H1 (cell line): ENCODE data around the gene GRAMD4. TPM values are rescaled to one million over a fixed set of nuclear protein-coding genes. Genes with fewer than 3 reads are reported as not detected.
A peak's percentile ranks its signal among the peaks of the same experiment; 100 is the strongest.

ENCODE experiments used
- CTCF ChIA-PET: fragments of 300-600 bp; sonication (Branson Sonifier 250); formaldehyde crosslinking; loops from one replicate; lab custom pipeline; 2021; ENCODE audit not compliant: partially characterized antibody; lab: Charles Lee
- POLR2A ChIA-PET: fragments of 300-600 bp; sonication (Branson Sonifier 250); formaldehyde crosslinking; loops from one replicate; lab custom pipeline; 2021; ENCODE audit warnings: inconsistent platforms; ENCODE audit not compliant: partially characterized antibody; lab: Charles Lee
- DNase-seq, 2 experiments: peaks; one replicate each; pipeline versions ENCODE4 v3.0.0 to v3.0.0-alpha.2; 2010 to 2022; ENCODE audit warnings: low spot score in 2 of 2, low read depth in 1 of 2, mixed read lengths in 1 of 2
- FAIRE-seq: peaks from 2 replicates; lab custom pipeline; 2011; peaks lifted over from hg19 to GRCh38; lab: Jason Lieb, UNC
- H2AFZ ChIP-seq: 2 replicates; pipeline ENCODE4 v1.8.1; 2012; ENCODE audit warnings: low read length, inconsistent platforms
- H2AK5ac ChIP-seq: 2 replicates; pipeline ENCODE4 v1.6.1; 2013; ENCODE audit warnings: low read depth, low read length
- H2BK120ac ChIP-seq: replicated peaks from 2 replicates; pipeline ENCODE3; 2013; ENCODE audit warnings: low read depth, low read length, inconsistent platforms
- H2BK12ac ChIP-seq: 2 replicates; pipeline ENCODE4 v1.6.1; 2013; ENCODE audit warnings: low read depth, low read length
- H2BK15ac ChIP-seq: 2 replicates; pipeline ENCODE4 v1.6.1; 2013; ENCODE audit warnings: low read length
- H2BK20ac ChIP-seq: 2 replicates; pipeline ENCODE4 v1.6.1; 2013; ENCODE audit warnings: low read length
- H2BK5ac ChIP-seq: 2 replicates; pipeline ENCODE4 v1.6.1; 2013; ENCODE audit warnings: low read depth, low read length
- H3K14ac ChIP-seq: 2 replicates; pipeline ENCODE4 v1.6.1; 2013; ENCODE audit warnings: inconsistent platforms; ENCODE audit not compliant: insufficient read length
- H3K18ac ChIP-seq: 2 replicates; pipeline ENCODE4 v1.6.1; 2013; ENCODE audit warnings: low read length; ENCODE audit errors: extremely low read depth
- H3K23ac ChIP-seq: 2 replicates; pipeline ENCODE4 v1.6.1; 2013; ENCODE audit warnings: inconsistent platforms; ENCODE audit not compliant: insufficient read length
- H3K23me2 ChIP-seq: 2 replicates; pipeline ENCODE4 v1.6.1; 2013; ENCODE audit warnings: low read depth, low read length
- H3K27ac ChIP-seq: 2 replicates; pipeline ENCODE4 v1.6.1; 2011; ENCODE audit warnings: low read depth, low read length, inconsistent platforms
- H3K27me3 ChIP-seq, 4 experiments: replicated peaks in 1 of 4; 1 replicate in 1 of 4; 2 replicates in 3 of 4; pipeline versions ENCODE4 v1.6.1 to v1.8.1; 2011 to 2013; ENCODE audit warnings: low read length in 3 of 4, mild to moderate bottlenecking in 3 of 4, inconsistent platforms in 2 of 4, mixed read lengths in 2 of 4, moderate library complexity in 1 of 4; ENCODE audit not compliant: control insufficient read depth in 3 of 4, insufficient read depth in 3 of 4; ENCODE audit errors: extremely low read depth in 1 of 4
- H3K36me3 ChIP-seq, 4 experiments: 2 replicates each; pipeline versions ENCODE4 v1.6.1 to v1.8.1; 2011 to 2013; ENCODE audit warnings: mild to moderate bottlenecking in 4 of 4, low read length in 3 of 4, moderate library complexity in 2 of 4, control low read depth in 1 of 4, inconsistent platforms in 1 of 4; ENCODE audit not compliant: insufficient read depth in 4 of 4, control insufficient read depth in 2 of 4
- H3K4ac ChIP-seq: replicated peaks from 2 replicates; pipeline ENCODE3; 2013; ENCODE audit warnings: low read length, low read depth, mixed read lengths, inconsistent platforms; ENCODE audit not compliant: insufficient read length
- H3K4me1 ChIP-seq, 4 experiments: replicated peaks in 1 of 4; 1 replicate in 1 of 4; 2 replicates in 3 of 4; pipeline versions ENCODE4 v1.6.1 to v1.8.1; 2011 to 2013; ENCODE audit warnings: low read length in 3 of 4, inconsistent platforms in 2 of 4, mixed read lengths in 1 of 4; ENCODE audit not compliant: insufficient read depth in 4 of 4, control insufficient read depth in 3 of 4
- H3K4me2 ChIP-seq, 2 experiments: 2 replicates each; pipeline versions ENCODE4 v1.6.1 to v1.8.1; 2011 to 2013; ENCODE audit warnings: low read depth in 2 of 2, low read length in 2 of 2, control low read depth in 1 of 2, inconsistent platforms in 1 of 2, mild to moderate bottlenecking in 1 of 2; ENCODE audit not compliant: insufficient read depth in 1 of 2
- H3K4me3 ChIP-seq, 4 experiments: fragments of 200-600, 300-600 bp in 1 of 4; sonication (generic), shearing (Covaris generic), sonication (Bioruptor Twin) in 1 of 4; 2 replicates each; pipeline versions ENCODE4 v1.5.1 to v1.8.1; 2011 to 2016; ENCODE audit warnings: low read length in 4 of 4, low read depth in 3 of 4, control low read depth in 2 of 4, inconsistent platforms in 2 of 4, mild to moderate bottlenecking in 2 of 4, mixed read lengths in 1 of 4, moderate library complexity in 1 of 4; ENCODE audit not compliant: insufficient read depth in 2 of 4; ENCODE audit errors: extremely low read depth in 1 of 4
- H3K56ac ChIP-seq: replicated peaks from 2 replicates; pipeline ENCODE3; 2013; ENCODE audit warnings: low read depth, mild to moderate bottlenecking, mixed read lengths, low read length, inconsistent platforms; ENCODE audit not compliant: insufficient read length
- H3K79me1 ChIP-seq: 2 replicates; pipeline ENCODE4 v1.6.1; 2013; ENCODE audit warnings: low read depth, low read length, control low read depth
- H3K79me2 ChIP-seq, 2 experiments: 2 replicates each; pipeline versions ENCODE4 v1.6.1 to v1.8.1; 2012 to 2013; ENCODE audit warnings: low read length in 2 of 2, mild to moderate bottlenecking in 2 of 2, inconsistent platforms in 1 of 2; ENCODE audit not compliant: insufficient read depth in 2 of 2, control insufficient read depth in 1 of 2
- H3K9ac ChIP-seq, 4 experiments: replicated peaks in 1 of 4; 1 replicate in 1 of 4; 2 replicates in 3 of 4; pipeline versions ENCODE4 v1.6.1 to v1.8.1; 2011 to 2013; ENCODE audit warnings: low read depth in 3 of 4, low read length in 3 of 4, control low read depth in 2 of 4, mild to moderate bottlenecking in 2 of 4, moderate library complexity in 2 of 4, inconsistent platforms in 1 of 4; ENCODE audit errors: extremely low read depth in 1 of 4
- H3K9me3 ChIP-seq, 2 experiments: 2 replicates each; pipeline versions ENCODE4 v1.6.1 to v1.8.1; 2012 to 2013; ENCODE audit warnings: mild to moderate bottlenecking in 2 of 2, moderate library complexity in 2 of 2, control low read depth in 1 of 2, inconsistent platforms in 1 of 2, low read depth in 1 of 2, low read length in 1 of 2, mixed read lengths in 1 of 2; ENCODE audit not compliant: insufficient read depth in 2 of 2
- H4K20me1 ChIP-seq, 2 experiments: replicated peaks in 1 of 2; 2 replicates each; pipeline versions ENCODE3 to v1.8.1; 2011 to 2013; ENCODE audit warnings: inconsistent platforms in 2 of 2, low read length in 2 of 2, mild to moderate bottlenecking in 1 of 2; ENCODE audit not compliant: insufficient read depth in 2 of 2, control insufficient read depth in 1 of 2
- H4K5ac ChIP-seq: 2 replicates; pipeline ENCODE4 v1.6.1; 2013; ENCODE audit warnings: low read length, low read depth, mixed read lengths, inconsistent platforms; ENCODE audit not compliant: insufficient read length
- H4K8ac ChIP-seq: 2 replicates; pipeline ENCODE4 v1.8.0; 2013; ENCODE audit warnings: mild to moderate bottlenecking, moderate library complexity, low read length, inconsistent platforms; ENCODE audit not compliant: insufficient read depth; ENCODE audit errors: extremely low read depth
- H4K91ac ChIP-seq: replicated peaks from 2 replicates; pipeline ENCODE3; 2013; ENCODE audit warnings: low read length, mixed read lengths, inconsistent platforms; ENCODE audit not compliant: insufficient read length
- CHD1 ChIP-seq: IDR thresholded peaks from 2 replicates; pipeline ENCODE4 v1.6.1; 2012; ENCODE audit warnings: low read depth, low read length, improper control_type of control experiment
- CTCF ChIP-seq, 3 experiments: IDR thresholded peaks; 1 replicate in 2 of 3; 2 replicates in 1 of 3; pipeline versions ENCODE4 v1.5.1 to v1.6.1; 2011; ENCODE audit warnings: low read length in 3 of 3, mild to moderate bottlenecking in 3 of 3, inconsistent platforms in 2 of 3, low read depth in 1 of 3, moderate library complexity in 1 of 3; ENCODE audit not compliant: insufficient read depth in 1 of 3; ENCODE audit errors: control extremely low read depth in 1 of 3
- RAD21 ChIP-seq, 2 experiments: IDR thresholded peaks in 1 of 2; conservative IDR thresholded peaks in 1 of 2; 2 replicates each; pipeline ENCODE4 v1.6.1; 2011; ENCODE audit warnings: low read depth in 2 of 2, low read length in 2 of 2, improper control_type of control experiment in 1 of 2, inconsistent platforms in 1 of 2, mild to moderate bottlenecking in 1 of 2, moderate library complexity in 1 of 2
- whole genome bisulfite sequencing, 2 experiments: shearing (Covaris generic) in 1 of 2; methylation state at CpG; one replicate each; pipeline versions ENCODE4 v1.1.6 to v1.1.7; 2013 to 2015; ENCODE audit warnings: low lambda C conversion rate in 2 of 2, mixed read lengths in 2 of 2, inconsistent platforms in 1 of 2, low coverage in 1 of 2, missing lambda C conversion rate in 1 of 2; ENCODE audit not compliant: insufficient replicate concordance in 2 of 2, insufficient coverage in 1 of 2, insufficient read length in 1 of 2; ENCODE audit errors: extremely low coverage in 1 of 2, missing lambda C conversion rate in 1 of 2; 5-methylcytosine and 5-hydroxymethylcytosine counted together
- polyA plus RNA-seq, 7 experiments: library from polyadenylated mRNA; depleted of rRNA in 3 of 7; stranded (reverse) in 5 of 7; unstranded in 2 of 7; fragments of >200 nt in 5 of 7; fragments of 200-250 nt in 2 of 7; gene quantifications; 1 replicate in 5 of 7; 2 replicates in 1 of 7; 4 replicates in 1 of 7; pipeline versions ENCODE4 v1.2.1 to v1.2.3, GENCODE V29; 2011 to 2013; ENCODE audit warnings: missing spikeins in 2 of 7, mixed read lengths in 2 of 7
- total RNA-seq: library from RNA; stranded (reverse); fragmentation: NEBNext Ultra II Directional; extraction: Animal tissue kit (Norgen Biotek cat#: 25700); gene quantifications from 2 replicates; pipeline ENCODE4 v1.2.1, GENCODE V29; 2021

Gene GRAMD4
- total and polyA plus RNA-seq, 2 of the 8 experiments (the other 6 are each of a cell fraction or from before 2014, with no cell fraction given): 7.9 to 25.6 TPM

GRCh38 chr22:46596819-46597218, 23.4 kb upstream of the GRAMD4 start:
- H2BK15ac ChIP-seq: no peak overlapping the region
- no peak overlapping the region for H3K4ac ChIP-seq
- WGBS, 2 experiments: 70% methylated on average over 7 of the region's 7 CpGs; no CpG with 5 or more reads in 1 of the 2 experiments
- POLR2A ChIA-PET: no interaction called here
- no peak overlapping the region for H4K91ac ChIP-seq
- no peak overlapping the region for H2AK5ac ChIP-seq
- H4K8ac ChIP-seq: no peak overlapping the region; the same call in 1 of the 2 replicates
- H4K20me1 ChIP-seq: peaks cover 2 to 4% of the 10 kb centered on the region in 2 experiments
- H4K5ac ChIP-seq: no peak overlapping the region
- H3K27me3 ChIP-seq: no peaks in the 10 kb centered on the region
- no peak overlapping the region for H3K18ac ChIP-seq
- no peak for DNase-seq
- no peak overlapping the region for H3K9ac ChIP-seq
- no peak overlapping the region for H3K56ac ChIP-seq
- no peak overlapping the region for H2BK12ac ChIP-seq
- no peak overlapping the region; a peak in 1 of 4 replicates for H3K4me2 ChIP-seq
- no peaks in the 10 kb centered on the region for H3K23me2 ChIP-seq
- TF ChIP-seq CHD1 (no peak), CTCF (IDR thresholded peaks at IDR 0.05; ENCODE audit: control extremely low read depth in 1 of 3, insufficient read depth in 1 of 3, low read depth in 1 of 3, low read length in 3 of 3) (peak in 2 of 3 experiments; percentile 46; a peak in 2 of 4 replicates), RAD21 (IDR thresholded peaks at IDR 0.05 in 1 of 2, conservative IDR thresholded peaks at IDR 0.05 in 1 of 2; ENCODE audit: low read depth in 2 of 2, low read length in 2 of 2) (peak in 1 of 2 experiments; percentile 29; a peak in 3 of 4 replicates)
- H3K9me3 ChIP-seq: no peaks in the 10 kb centered on the region
- no peak overlapping the region for H3K4me3 ChIP-seq
- H2BK5ac ChIP-seq: no peak overlapping the region
- no peaks in the 10 kb centered on the region for H3K36me3 ChIP-seq
- H2BK20ac ChIP-seq: no peak overlapping the region
- H3K27ac ChIP-seq: no peak overlapping the region
- H3K4me1 ChIP-seq: peaks cover 0 to 4% (median 3%) of the 10 kb centered on the region in 4 experiments; a peak in 3 of 7 replicates
- H3K14ac ChIP-seq: no peak overlapping the region
- no peak overlapping the region for H3K23ac ChIP-seq
- no peak for FAIRE-seq
- no peak overlapping the region for H2AFZ ChIP-seq
- peaks cover 2% of the 10 kb centered on the region; the same call in 1 of the 2 replicates for H3K79me1 ChIP-seq
- no peak overlapping the region for H2BK120ac ChIP-seq
- H3K79me2 ChIP-seq: no peaks in the 10 kb centered on the region
- CTCF ChIA-PET: interaction anchor here (0.7 to 1.8 kb wide), 4 partner anchors 8 to 33 kb away, joined by 3 to 9 read pairs (median 4); no protein-coding TSS in a partner anchor
